DND-41 (cell line): ENCODE measurements around the gene HOXA5.

Source experiments
- ATAC-seq: fragments of 200-7000 bp; cut with Tn5 transposase; 3 replicates; pipeline ENCODE4 v1.9.1; 2021; ENCODE audit warnings: low read depth; ENCODE audit not compliant: insufficient read depth
- DNase-seq: peaks from one replicate; pipeline ENCODE4 v3.0.0-alpha.2; 2020
- H2AFZ ChIP-seq: 2 replicates; pipeline ENCODE4 v1.6.0; 2012; ENCODE audit warnings: low read depth, low read length
- H3K27ac ChIP-seq: 2 replicates; pipeline ENCODE4 v1.5.1; 2012; ENCODE audit warnings: low read length, inconsistent platforms
- H3K27me3 ChIP-seq: fragments of 200-600 bp; sonication (generic); 2 replicates; pipeline ENCODE4 v1.6.0; 2012; ENCODE audit warnings: low read length, mild to moderate bottlenecking, inconsistent platforms; ENCODE audit not compliant: insufficient read depth, poor library complexity
- H3K36me3 ChIP-seq: 2 replicates; pipeline ENCODE4 v1.5.1; 2012; ENCODE audit warnings: low read length, inconsistent platforms; ENCODE audit not compliant: insufficient read depth
- H3K4me1 ChIP-seq: 2 replicates; pipeline ENCODE4 v1.5.1; 2012; ENCODE audit warnings: mild to moderate bottlenecking, low read length; ENCODE audit not compliant: insufficient read depth
- H3K4me2 ChIP-seq: 2 replicates; pipeline ENCODE4 v1.6.0; 2012; ENCODE audit warnings: mild to moderate bottlenecking, moderate library complexity, low read length, inconsistent platforms; ENCODE audit not compliant: insufficient read depth
- H3K4me3 ChIP-seq, 2 experiments: fragments of 200-600 bp in 1 of 2; shearing (Covaris generic) in 1 of 2; 2 replicates each; pipeline ENCODE4 v1.5.1; 2012 to 2016; ENCODE audit warnings: inconsistent platforms in 2 of 2, low read length in 2 of 2, mild to moderate bottlenecking in 2 of 2, low read depth in 1 of 2, moderate library complexity in 1 of 2
- H3K79me2 ChIP-seq: 2 replicates; pipeline ENCODE4 v1.6.0; 2012; ENCODE audit warnings: low read length, inconsistent platforms; ENCODE audit not compliant: insufficient read depth
- H3K9ac ChIP-seq: 2 replicates; pipeline ENCODE4 v1.6.0; 2012; ENCODE audit warnings: low read depth, mild to moderate bottlenecking, inconsistent platforms, low read length, moderate library complexity
- H3K9me3 ChIP-seq: 2 replicates; pipeline ENCODE4 v1.5.1; 2012; ENCODE audit warnings: low read length, moderate library complexity, mild to moderate bottlenecking, inconsistent platforms; ENCODE audit not compliant: insufficient read depth, severe bottlenecking
- H4K20me1 ChIP-seq: 2 replicates; pipeline ENCODE4 v1.6.0; 2012; ENCODE audit warnings: low read length; ENCODE audit not compliant: insufficient read depth
- EZH2 ChIP-seq: IDR thresholded peaks from 3 replicates; pipeline ENCODE4 v1.6.1; 2012; ENCODE audit warnings: borderline replicate concordance, low read depth, mild to moderate bottlenecking, moderate library complexity, low read length, inconsistent platforms; ENCODE audit not compliant: severe bottlenecking
- TF ChIP-seq, protein P1 (sequence below): IDR thresholded peaks from 2 replicates; pipeline ENCODE4 v1.5.1; 2012; ENCODE audit warnings: borderline replicate concordance, low read length, moderate library complexity, mild to moderate bottlenecking; ENCODE audit not compliant: poor library complexity, severe bottlenecking; ENCODE audit errors: extremely low read depth

The HOXA5 gene

DNA sequence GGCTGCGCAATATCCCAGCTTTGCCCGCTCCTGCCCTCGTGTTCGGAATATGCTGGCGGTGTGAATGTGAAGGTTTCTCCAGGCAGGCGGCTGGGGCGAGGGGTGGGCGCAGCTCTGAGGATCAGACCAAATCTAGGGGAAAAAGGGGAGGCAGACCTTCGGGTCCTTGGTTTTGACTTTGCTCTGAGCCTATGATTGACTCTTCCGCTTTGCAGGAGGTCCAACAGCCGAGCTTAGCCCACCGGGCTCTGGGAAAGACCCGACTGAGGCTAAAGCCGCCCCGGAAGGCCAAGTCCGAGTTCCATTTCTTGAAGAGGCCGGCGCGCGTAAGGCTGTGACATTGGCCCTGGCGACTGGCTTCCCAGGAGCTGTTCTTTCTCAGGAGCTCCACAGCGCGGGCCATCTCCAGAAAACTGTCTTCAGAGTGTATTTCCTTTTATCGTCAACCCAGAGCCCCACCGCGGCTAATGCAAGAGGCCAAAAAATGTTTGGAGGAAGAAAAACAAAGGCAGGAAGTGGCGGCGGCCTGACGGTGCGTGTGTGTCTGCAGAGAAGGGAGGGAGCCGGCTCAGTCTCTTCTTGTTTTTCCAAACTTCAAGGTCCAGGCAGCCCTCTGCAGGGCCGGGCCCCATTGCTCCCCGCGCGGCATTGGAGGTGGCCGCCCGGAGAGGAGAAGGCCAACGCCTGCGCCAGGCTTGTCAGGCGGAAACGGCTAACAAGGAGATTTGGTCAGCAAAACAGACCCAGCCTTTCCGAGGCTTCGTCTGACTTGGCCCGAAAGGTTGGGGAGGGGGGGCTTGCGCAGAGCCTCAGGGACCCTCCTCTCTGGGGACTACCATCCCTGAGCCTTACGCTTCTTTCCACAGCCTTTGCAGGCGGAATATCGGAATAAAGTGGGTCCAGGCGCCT is 45.2 kb upstream of the HOXA5 start:
- peak overlapping the region; percentile 55 for H3K4me2 ChIP-seq
- ATAC-seq (peak; percentile 74), DNase-seq (peak; percentile 52)
- no peaks in the 10 kb centered on the region for H3K79me2 ChIP-seq
- H3K4me3 ChIP-seq, result peak overlapping the region in 1 of 2 experiments; percentile 22; a peak in 1 of 4 replicates
- H3K4me1 ChIP-seq, result peaks cover 18% of the 10 kb centered on the region
- H3K27ac ChIP-seq, result no peak overlapping the region
- H3K36me3 ChIP-seq, result no peaks in the 10 kb centered on the region
- H4K20me1 ChIP-seq, result no peaks in the 10 kb centered on the region
- H3K9me3 ChIP-seq, result no peaks in the 10 kb centered on the region
- H3K27me3 ChIP-seq, result peaks cover 14% of the 10 kb centered on the region
- no peak for TF ChIP-seq EZH2
- TF ChIP-seq, protein P1, sequence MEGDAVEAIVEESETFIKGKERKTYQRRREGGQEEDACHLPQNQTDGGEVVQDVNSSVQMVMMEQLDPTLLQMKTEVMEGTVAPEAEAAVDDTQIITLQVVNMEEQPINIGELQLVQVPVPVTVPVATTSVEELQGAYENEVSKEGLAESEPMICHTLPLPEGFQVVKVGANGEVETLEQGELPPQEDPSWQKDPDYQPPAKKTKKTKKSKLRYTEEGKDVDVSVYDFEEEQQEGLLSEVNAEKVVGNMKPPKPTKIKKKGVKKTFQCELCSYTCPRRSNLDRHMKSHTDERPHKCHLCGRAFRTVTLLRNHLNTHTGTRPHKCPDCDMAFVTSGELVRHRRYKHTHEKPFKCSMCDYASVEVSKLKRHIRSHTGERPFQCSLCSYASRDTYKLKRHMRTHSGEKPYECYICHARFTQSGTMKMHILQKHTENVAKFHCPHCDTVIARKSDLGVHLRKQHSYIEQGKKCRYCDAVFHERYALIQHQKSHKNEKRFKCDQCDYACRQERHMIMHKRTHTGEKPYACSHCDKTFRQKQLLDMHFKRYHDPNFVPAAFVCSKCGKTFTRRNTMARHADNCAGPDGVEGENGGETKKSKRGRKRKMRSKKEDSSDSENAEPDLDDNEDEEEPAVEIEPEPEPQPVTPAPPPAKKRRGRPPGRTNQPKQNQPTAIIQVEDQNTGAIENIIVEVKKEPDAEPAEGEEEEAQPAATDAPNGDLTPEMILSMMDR, result no peak
- H2AFZ ChIP-seq, result no peak overlapping the region; the same call in 1 of the 2 replicates
- no peak overlapping the region for H3K9ac ChIP-seq

DNA sequence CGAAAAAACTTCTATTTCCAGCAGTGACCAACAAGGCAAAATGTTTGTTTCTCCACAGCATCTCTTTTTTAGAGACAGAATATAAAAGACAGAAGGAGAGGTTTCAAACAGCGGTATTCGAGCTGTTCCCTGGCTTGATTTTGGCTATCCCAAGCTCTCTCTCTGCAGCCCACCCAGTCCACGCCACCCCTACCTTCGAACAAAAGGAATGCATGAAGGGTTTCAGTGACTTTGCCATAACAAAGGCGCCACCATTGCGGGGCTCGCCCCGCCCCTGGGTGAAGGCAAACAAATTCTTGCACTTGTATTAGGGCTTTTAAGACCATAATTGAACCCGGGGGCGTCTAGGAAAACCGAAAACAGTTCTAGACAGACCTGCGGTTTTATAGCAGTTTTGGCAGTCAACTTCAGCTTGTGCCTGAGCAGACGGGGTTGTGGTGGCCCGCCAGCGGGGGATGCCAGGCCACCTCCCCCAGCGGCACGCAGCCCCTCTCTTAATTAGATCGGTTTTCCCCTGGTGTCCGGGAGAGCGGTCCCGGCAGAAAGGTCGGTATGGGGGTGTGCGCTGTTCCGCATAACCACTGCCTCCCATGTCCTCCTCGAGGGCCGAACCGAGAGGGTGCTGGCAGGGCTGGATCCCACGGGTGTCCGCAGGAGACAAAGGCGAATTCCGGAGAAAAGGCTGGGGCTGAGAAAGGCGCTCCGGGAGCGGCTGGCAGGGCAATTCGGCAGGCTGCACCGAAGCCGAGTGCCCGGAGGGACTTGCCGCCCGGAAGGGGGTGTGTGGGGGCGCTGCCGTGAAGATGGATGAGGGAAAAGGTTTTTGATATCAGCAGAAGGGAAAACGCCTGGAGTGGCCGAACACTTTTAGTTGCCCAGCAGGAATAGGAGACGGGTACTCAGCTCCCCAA is 44.2 kb upstream of the HOXA5 start:
- H2AFZ ChIP-seq, result no peak overlapping the region
- H4K20me1 ChIP-seq, result no peaks in the 10 kb centered on the region
- H3K79me2 ChIP-seq, result no peaks in the 10 kb centered on the region

DNA sequence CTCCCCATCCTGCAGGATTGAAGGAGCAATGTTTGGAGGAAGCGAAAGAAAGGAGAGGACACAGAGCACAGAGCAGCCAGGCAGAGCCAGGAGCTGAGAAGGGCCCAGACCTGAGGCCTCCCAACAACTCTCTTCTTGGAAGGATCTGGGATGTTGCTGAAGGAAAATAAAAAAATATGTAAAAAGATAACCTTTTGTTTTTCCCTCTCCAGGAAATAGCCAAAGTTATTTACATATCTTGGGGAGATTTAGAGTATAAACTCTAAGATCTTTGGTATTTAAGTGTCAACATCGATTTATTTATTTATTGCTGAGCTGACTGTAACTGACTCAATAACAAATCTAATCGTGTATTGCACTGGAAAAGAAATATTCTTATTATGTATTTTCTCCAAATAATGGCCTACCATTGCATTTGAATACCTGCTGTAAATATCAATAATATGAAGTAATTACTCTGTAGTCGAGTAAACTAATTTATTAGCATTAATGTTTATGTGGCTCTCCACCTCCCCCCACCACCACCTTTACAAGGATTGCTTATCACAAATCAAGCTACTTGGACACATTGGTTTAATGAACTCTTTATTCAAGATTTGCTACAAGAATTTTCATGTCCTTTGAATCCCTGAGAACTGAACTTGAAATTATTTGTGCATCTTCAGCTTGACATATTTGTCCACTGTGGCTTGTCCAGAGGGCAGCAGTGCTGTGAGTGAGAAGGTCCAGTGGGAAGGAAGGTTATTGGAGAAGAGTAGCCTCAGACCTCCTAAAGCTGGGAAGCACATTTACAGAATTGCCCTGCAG is 43.4 kb upstream of the HOXA5 start:
- no peak overlapping the region for H2AFZ ChIP-seq
- no peak for DNase-seq
- H3K9me3 ChIP-seq, result no peaks in the 10 kb centered on the region
- H3K27ac ChIP-seq, result no peak overlapping the region
- H3K27me3 ChIP-seq, result peaks cover 14% of the 10 kb centered on the region
- no peak for ATAC-seq
- no peaks in the 10 kb centered on the region for H3K79me2 ChIP-seq
- H3K36me3 ChIP-seq, result no peaks in the 10 kb centered on the region
- H3K4me1 ChIP-seq, result peaks cover 18% of the 10 kb centered on the region
- H3K4me2 ChIP-seq, result no peak overlapping the region; the same call in 1 of the 2 replicates
- TF ChIP-seq EZH2, result no peak
- TF ChIP-seq, protein P1, result no peak
- H3K4me3 ChIP-seq, result no peak overlapping the region
- H4K20me1 ChIP-seq, result no peaks in the 10 kb centered on the region
- no peak overlapping the region for H3K9ac ChIP-seq

More for the DNA sequence above, 44.2 kb upstream of the HOXA5 start:
- Histone ChIP-seq H3K4me1 (peaks cover 18% of the 10 kb centered on the region), H3K9me3 (no peaks in the 10 kb centered on the region), H3K27me3 (peaks cover 14% of the 10 kb centered on the region), H3K4me2 (peak overlapping the region; percentile 55), H3K36me3 (no peaks in the 10 kb centered on the region), H3K27ac (no peak overlapping the region), H3K4me3 (peak overlapping the region in 1 of 2 experiments; percentile 22; a peak in 2 of 4 replicates), H3K9ac (no peak overlapping the region)
- DNase-seq (peak; percentile 41), ATAC-seq (peak; percentile 71)
- TF ChIP-seq EZH2, result no peak
- TF ChIP-seq, protein P1, result no peak
